HepG2 (cell line): ENCODE results near the gene BIRC6. TPM values are rescaled to one million over a fixed set of nuclear protein-coding genes. Genes with fewer than 3 reads are reported as not detected.

ENCODE experiments used
- AKAP8 ChIP-seq: sonication (generic); formaldehyde crosslinking; IDR thresholded peaks from 2 replicates; pipeline ENCODE4 v1.5.1; 2020; ENCODE audit warnings: mild to moderate bottlenecking, missing genetic modification reagents
- ARNT2 ChIP-seq: sonication (generic); formaldehyde crosslinking; IDR thresholded peaks from 2 replicates; pipeline ENCODE4 v1.8.0; 2022; ENCODE audit warnings: mild to moderate bottlenecking, low read depth, missing genetic modification reagents, moderate library complexity
- BORCS8-MEF2B ChIP-seq: sonication (generic); formaldehyde crosslinking; IDR thresholded peaks from 2 replicates; pipeline ENCODE4 v1.8.0; 2022; ENCODE audit warnings: mild to moderate bottlenecking, missing genetic modification reagents
- BRCA1 ChIP-seq: sonication (generic); formaldehyde crosslinking; IDR thresholded peaks from 2 replicates; pipeline ENCODE4 v1.4.0; 2020; ENCODE audit warnings: missing genetic modification reagents
- CCAR2 ChIP-seq: fragments of 200-400 bp; formaldehyde crosslinking; optimal IDR thresholded peaks from 2 replicates; pipeline ENCODE3; 2018; ENCODE audit warnings: low read depth, mild to moderate bottlenecking, low read length, moderate library complexity
- ETV6 ChIP-seq: sonication (generic); formaldehyde crosslinking; conservative IDR thresholded peaks from 2 replicates; pipeline ENCODE4 v1.4.0; 2020; ENCODE audit warnings: missing genetic modification reagents
- HDAC6 ChIP-seq: fragments of 200-600 bp; sonication (generic); IDR thresholded peaks from 2 replicates; pipeline ENCODE4 v1.7.0; 2017; ENCODE audit warnings: mild to moderate bottlenecking, antibody characterized with exemption, low read length, low read depth
- HMGA1 ChIP-seq: sonication (generic); formaldehyde crosslinking; conservative IDR thresholded peaks from 2 replicates; pipeline ENCODE4 v1.4.0; 2020; ENCODE audit warnings: missing genetic modification reagents
- HOXD1 ChIP-seq: sonication (generic); formaldehyde crosslinking; IDR thresholded peaks from 2 replicates; pipeline ENCODE4 v1.5.0; 2020; ENCODE audit warnings: missing genetic modification reagents
- MBNL3 ChIP-seq: fragments of 250-450 bp; sonication (Bioruptor Pico); conservative IDR thresholded peaks from 2 replicates; pipeline ENCODE4 v1.8.0; 2022; ENCODE audit warnings: mild to moderate bottlenecking, inconsistent platforms
- MYNN ChIP-seq: sonication (generic); formaldehyde crosslinking; IDR thresholded peaks from 2 replicates; pipeline ENCODE4 v1.4.0; 2020; ENCODE audit warnings: mild to moderate bottlenecking, low read depth, missing genetic modification reagents
- NCOA1 ChIP-seq: sonication (generic); formaldehyde crosslinking; IDR thresholded peaks from 2 replicates; pipeline ENCODE4 v1.9.0; 2021; ENCODE audit warnings: missing genetic modification reagents
- POLR2AphosphoS5 ChIP-seq: IDR thresholded peaks from 2 replicates; pipeline ENCODE4 v1.6.1; 2012; ENCODE audit warnings: low read depth, low read length
- RXRA ChIP-seq: sonication (generic); formaldehyde crosslinking; IDR thresholded peaks from 2 replicates; pipeline ENCODE4 v1.5.1; 2020; ENCODE audit warnings: missing genetic modification reagents
- SNAPC2 ChIP-seq: sonication (generic); formaldehyde crosslinking; IDR thresholded peaks from 2 replicates; pipeline ENCODE4 v1.8.1; 2022; ENCODE audit warnings: mild to moderate bottlenecking, missing genetic modification reagents
- TCF12 ChIP-seq, 2 experiments: fragments of 450-650 bp in 1 of 2; sonication (generic) in 1 of 2; formaldehyde crosslinking in 1 of 2; IDR thresholded peaks; 2 replicates each; pipeline versions ENCODE4 v1.6.1 to v1.8.0; 2017 to 2022; ENCODE audit warnings: antibody characterized with exemption in 1 of 2, mild to moderate bottlenecking in 1 of 2, missing genetic modification reagents in 1 of 2, moderate library complexity in 1 of 2
- ZNF460 ChIP-seq: sonication (generic); formaldehyde crosslinking; IDR thresholded peaks from 2 replicates; pipeline ENCODE4 v1.5.1; 2020; ENCODE audit warnings: missing genetic modification reagents, mild to moderate bottlenecking, borderline replicate concordance
- ZNF563 ChIP-seq: sonication (generic); formaldehyde crosslinking; IDR thresholded peaks from 2 replicates; pipeline ENCODE4 v1.8.0; 2022; ENCODE audit warnings: mild to moderate bottlenecking, moderate library complexity, missing genetic modification reagents
- ZNF713 ChIP-seq: sonication (generic); formaldehyde crosslinking; IDR thresholded peaks from 2 replicates; pipeline ENCODE4 v1.4.0; 2020; ENCODE audit warnings: mild to moderate bottlenecking, missing genetic modification reagents
- ZNF776 ChIP-seq: sonication (generic); formaldehyde crosslinking; IDR thresholded peaks from 2 replicates; pipeline ENCODE4 v1.4.0; 2020; ENCODE audit warnings: mild to moderate bottlenecking, missing genetic modification reagents
- polyA plus RNA-seq, 8 experiments: library from polyadenylated mRNA; depleted of rRNA in 3 of 8; stranded (reverse) in 7 of 8; unstranded in 1 of 8; fragments of >200 nt; fragmentation: Illumina TruSeq in 4 of 8; extraction: Trizol in 4 of 8; gene quantifications; 2 replicates each; pipeline versions ENCODE4 v1.2.1 to v1.2.3, GENCODE V29; 2011 to 2016; ENCODE audit warnings: low read depth in 4 of 8, missing spikeins in 1 of 8, mixed read lengths in 1 of 8; ENCODE audit not compliant: insufficient read depth in 1 of 8
- total RNA-seq, 5 experiments: library from RNA; depleted of rRNA; stranded (reverse); fragments of >200 nt; fragmentation: Illumina TruSeq; extraction: Trizol; gene quantifications; 2 replicates each; pipeline ENCODE4 v1.2.3, GENCODE V29; 2016; ENCODE audit warnings: low read depth in 1 of 5
- TF ChIP-seq, protein P1 (sequence below): sonication (generic); formaldehyde crosslinking; IDR thresholded peaks from 2 replicates; pipeline ENCODE4 v1.4.0; 2020; ENCODE audit warnings: mild to moderate bottlenecking, missing genetic modification reagents
- TF ChIP-seq, protein P2 (sequence below): sonication (generic); formaldehyde crosslinking; IDR thresholded peaks from 2 replicates; pipeline ENCODE4 v1.5.0; 2020; ENCODE audit warnings: mild to moderate bottlenecking, missing genetic modification reagents, borderline replicate concordance

BIRC6 gene
- total and polyA plus RNA-seq, 2 of the 13 experiments (the other 11 are each of a cell fraction or from before 2014, with no cell fraction given), result 65.6 to 120 TPM

DNA sequence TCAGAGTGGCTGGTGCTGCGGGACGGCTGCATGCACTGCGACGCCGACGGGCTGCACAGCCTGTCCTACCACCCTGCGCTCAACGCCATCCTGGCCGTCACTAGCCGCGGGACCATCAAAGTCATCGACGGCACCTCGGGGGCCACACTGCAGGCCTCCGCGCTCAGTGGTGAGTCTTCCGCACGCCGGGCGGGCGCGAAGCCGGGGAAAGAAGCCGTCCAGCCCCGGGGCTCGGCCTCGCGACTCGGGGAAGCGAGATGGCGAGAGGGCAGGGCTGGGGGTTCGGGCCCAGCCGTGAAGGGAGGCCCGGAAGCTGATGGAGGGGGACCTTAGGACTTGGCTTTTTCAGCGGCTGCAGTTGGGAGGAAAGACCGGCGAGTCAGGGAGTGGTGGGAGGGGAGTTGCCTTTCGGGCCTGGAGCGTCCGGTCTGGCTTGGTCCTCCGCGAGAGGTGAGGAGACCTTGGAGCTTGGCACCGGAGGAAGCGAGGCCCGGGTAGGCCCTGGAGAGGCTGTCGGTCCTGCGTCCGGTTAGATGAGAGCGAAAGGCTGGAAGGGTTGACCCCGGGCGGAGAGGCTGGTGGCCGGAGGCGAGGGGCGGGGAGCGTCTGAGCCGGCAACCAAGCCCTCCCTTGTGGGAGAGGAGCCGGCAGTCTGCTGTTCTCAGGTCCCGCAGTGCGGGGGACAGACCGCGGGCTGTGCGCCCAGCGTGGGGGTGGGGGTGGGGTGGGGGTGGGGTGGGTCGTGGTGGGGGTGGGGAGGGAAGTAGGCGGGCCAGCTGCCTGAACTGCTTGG, 691 bp downstream of the BIRC6 start (continued):
- TF ChIP-seq, protein P1, sequence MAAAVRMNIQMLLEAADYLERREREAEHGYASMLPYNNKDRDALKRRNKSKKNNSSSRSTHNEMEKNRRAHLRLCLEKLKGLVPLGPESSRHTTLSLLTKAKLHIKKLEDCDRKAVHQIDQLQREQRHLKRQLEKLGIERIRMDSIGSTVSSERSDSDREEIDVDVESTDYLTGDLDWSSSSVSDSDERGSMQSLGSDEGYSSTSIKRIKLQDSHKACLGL, result peak; percentile 56; the same call in 1 of the 2 replicates
- no peak; the same call in 1 of the 2 replicates for TF ChIP-seq BRCA1
- TF ChIP-seq CCAR2, result peak; percentile 10
- no peak; the same call in 1 of the 2 replicates for TF ChIP-seq ARNT2 (CRISPR knock-in tag)
- peak; percentile 85 for TF ChIP-seq BORCS8-MEF2B (CRISPR knock-in tag)
- no peak for TF ChIP-seq HDAC6
- TF ChIP-seq POLR2AphosphoS5, result no peak
- peak; percentile 25; the same call in 1 of the 2 replicates for TF ChIP-seq SNAPC2 (CRISPR knock-in tag)
- 0 out of 2 replicates have a peak, but pooled peaks have one; percentile 28 for TF ChIP-seq ETV6 (CRISPR knock-in tag)
- TF ChIP-seq AKAP8 (CRISPR knock-in tag), result no peak
- TF ChIP-seq TCF12 (IDR thresholded peaks at IDR 0.05), result no peak
- no peak for TF ChIP-seq TCF12 (CRISPR knock-in tag; IDR thresholded peaks at IDR 0.05)
- TF ChIP-seq HOXD1 (CRISPR knock-in tag), result no peak
- TF ChIP-seq NCOA1 (CRISPR knock-in tag), result peak; percentile 57; the same call in 1 of the 2 replicates
- TF ChIP-seq ZNF563 (CRISPR knock-in tag), result peak; percentile 68; the same call in 1 of the 2 replicates
- TF ChIP-seq MYNN, result peak; percentile 26; the same call in 1 of the 2 replicates
- no peak for TF ChIP-seq MBNL3 (CRISPR knock-in tag)
- TF ChIP-seq RXRA (CRISPR knock-in tag), result peak; percentile 45; the same call in 1 of the 2 replicates
- TF ChIP-seq ZNF776 (CRISPR knock-in tag), result no peak; the same call in 1 of the 2 replicates
- TF ChIP-seq, protein P2, sequence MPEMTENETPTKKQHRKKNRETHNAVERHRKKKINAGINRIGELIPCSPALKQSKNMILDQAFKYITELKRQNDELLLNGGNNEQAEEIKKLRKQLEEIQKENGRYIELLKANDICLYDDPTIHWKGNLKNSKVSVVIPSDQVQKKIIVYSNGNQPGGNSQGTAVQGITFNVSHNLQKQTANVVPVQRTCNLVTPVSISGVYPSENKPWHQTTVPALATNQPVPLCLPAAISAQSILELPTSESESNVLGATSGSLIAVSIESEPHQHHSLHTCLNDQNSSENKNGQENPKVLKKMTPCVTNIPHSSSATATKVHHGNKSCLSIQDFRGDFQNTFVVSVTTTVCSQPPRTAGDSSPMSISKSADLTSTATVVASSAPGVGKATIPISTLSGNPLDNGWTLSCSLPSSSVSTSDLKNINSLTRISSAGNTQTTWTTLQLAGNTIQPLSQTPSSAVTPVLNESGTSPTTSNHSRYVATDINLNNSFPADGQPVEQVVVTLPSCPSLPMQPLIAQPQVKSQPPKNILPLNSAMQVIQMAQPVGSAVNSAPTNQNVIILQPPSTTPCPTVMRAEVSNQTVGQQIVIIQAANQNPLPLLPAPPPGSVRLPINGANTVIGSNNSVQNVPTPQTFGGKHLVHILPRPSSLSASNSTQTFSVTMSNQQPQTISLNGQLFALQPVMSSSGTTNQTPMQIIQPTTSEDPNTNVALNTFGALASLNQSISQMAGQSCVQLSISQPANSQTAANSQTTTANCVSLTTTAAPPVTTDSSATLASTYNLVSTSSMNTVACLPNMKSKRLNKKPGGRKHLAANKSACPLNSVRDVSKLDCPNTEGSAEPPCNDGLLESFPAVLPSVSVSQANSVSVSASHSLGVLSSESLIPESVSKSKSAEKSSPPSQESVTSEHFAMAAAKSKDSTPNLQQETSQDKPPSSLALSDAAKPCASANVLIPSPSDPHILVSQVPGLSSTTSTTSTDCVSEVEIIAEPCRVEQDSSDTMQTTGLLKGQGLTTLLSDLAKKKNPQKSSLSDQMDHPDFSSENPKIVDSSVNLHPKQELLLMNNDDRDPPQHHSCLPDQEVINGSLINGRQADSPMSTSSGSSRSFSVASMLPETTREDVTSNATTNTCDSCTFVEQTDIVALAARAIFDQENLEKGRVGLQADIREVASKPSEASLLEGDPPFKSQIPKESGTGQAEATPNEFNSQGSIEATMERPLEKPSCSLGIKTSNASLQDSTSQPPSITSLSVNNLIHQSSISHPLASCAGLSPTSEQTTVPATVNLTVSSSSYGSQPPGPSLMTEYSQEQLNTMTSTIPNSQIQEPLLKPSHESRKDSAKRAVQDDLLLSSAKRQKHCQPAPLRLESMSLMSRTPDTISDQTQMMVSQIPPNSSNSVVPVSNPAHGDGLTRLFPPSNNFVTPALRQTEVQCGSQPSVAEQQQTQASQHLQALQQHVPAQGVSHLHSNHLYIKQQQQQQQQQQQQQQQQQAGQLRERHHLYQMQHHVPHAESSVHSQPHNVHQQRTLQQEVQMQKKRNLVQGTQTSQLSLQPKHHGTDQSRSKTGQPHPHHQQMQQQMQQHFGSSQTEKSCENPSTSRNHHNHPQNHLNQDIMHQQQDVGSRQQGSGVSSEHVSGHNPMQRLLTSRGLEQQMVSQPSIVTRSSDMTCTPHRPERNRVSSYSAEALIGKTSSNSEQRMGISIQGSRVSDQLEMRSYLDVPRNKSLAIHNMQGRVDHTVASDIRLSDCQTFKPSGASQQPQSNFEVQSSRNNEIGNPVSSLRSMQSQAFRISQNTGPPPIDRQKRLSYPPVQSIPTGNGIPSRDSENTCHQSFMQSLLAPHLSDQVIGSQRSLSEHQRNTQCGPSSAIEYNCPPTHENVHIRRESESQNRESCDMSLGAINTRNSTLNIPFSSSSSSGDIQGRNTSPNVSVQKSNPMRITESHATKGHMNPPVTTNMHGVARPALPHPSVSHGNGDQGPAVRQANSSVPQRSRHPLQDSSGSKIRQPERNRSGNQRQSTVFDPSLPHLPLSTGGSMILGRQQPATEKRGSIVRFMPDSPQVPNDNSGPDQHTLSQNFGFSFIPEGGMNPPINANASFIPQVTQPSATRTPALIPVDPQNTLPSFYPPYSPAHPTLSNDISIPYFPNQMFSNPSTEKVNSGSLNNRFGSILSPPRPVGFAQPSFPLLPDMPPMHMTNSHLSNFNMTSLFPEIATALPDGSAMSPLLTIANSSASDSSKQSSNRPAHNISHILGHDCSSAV (CRISPR knock-in tag), result no peak
- TF ChIP-seq ZNF713 (CRISPR knock-in tag), result 0 out of 2 replicates have a peak, but pooled peaks have one; percentile 6
- TF ChIP-seq HMGA1 (CRISPR knock-in tag), result no peak
- no peak for TF ChIP-seq ZNF460 (CRISPR knock-in tag)
